HEK293 (cell line): ENCODE data around the gene RASA3.
A peak's percentile ranks its signal among the peaks of the same experiment; 100 is the strongest.

Experiments used
- CTCF ChIA-PET: fragments of 350-600 bp; formaldehyde crosslinking; extraction: SDS; loops from one replicate; lab custom pipeline; 2021; ENCODE audit warnings: antibody characterized with exemption; lab: Yijun Ruan, JAX
- POLR2A ChIA-PET: fragments of 300-600 bp; formaldehyde crosslinking; extraction: SDS; loops from one replicate; lab custom pipeline; 2020; ENCODE audit warnings: antibody characterized with exemption, inconsistent platforms; lab: Yijun Ruan, JAX
- H3K27ac ChIP-seq: fragments of 200-500 bp; sonication (Bioruptor generic); 2 replicates; pipeline ENCODE4 v1.5.1; 2014; ENCODE audit warnings: low read depth, low read length, control low read depth, inconsistent platforms; ENCODE audit errors: extremely low read depth
- H3K36me3 ChIP-seq, 2 experiments: fragments of 200-500 bp in 1 of 2; sonication (Bioruptor generic) in 1 of 2; 1 replicate in 1 of 2; 2 replicates in 1 of 2; pipeline ENCODE4 v1.5.1; 2014 to 2017; ENCODE audit warnings: inconsistent platforms in 2 of 2, low read length in 2 of 2; ENCODE audit not compliant: control insufficient read depth in 2 of 2, insufficient read depth in 1 of 2
- H3K4me1 ChIP-seq: fragments of 200-500 bp; sonication (Bioruptor generic); 2 replicates; pipeline ENCODE4 v1.5.1; 2014; ENCODE audit warnings: mild to moderate bottlenecking, low read length, inconsistent platforms; ENCODE audit not compliant: control insufficient read depth, insufficient read depth
- H3K4me3 ChIP-seq: 2 replicates; pipeline ENCODE4 v1.5.1; 2011; ENCODE audit warnings: low read depth, mild to moderate bottlenecking, control low read depth, low read length, moderate library complexity
- H3K9me3 ChIP-seq: fragments of 200-500 bp; sonication (Bioruptor generic); 2 replicates; pipeline ENCODE4 v1.5.1; 2014; ENCODE audit warnings: low read depth, low read length, inconsistent platforms; ENCODE audit not compliant: control insufficient read depth, insufficient read depth
- BCL11B ChIP-seq: fragments of 450-650 bp; formaldehyde crosslinking; IDR thresholded peaks from 2 replicates; pipeline ENCODE4 v1.5.1; 2016; ENCODE audit warnings: low read depth, missing biosample characterization, missing genetic modification characterization
- EGR2 ChIP-seq: fragments of 450-650 bp; formaldehyde crosslinking; IDR thresholded peaks from 2 replicates; pipeline ENCODE4 v1.5.1; 2016; ENCODE audit warnings: low read depth, missing biosample characterization, missing genetic modification characterization
- GFI1B ChIP-seq: fragments of 450-650 bp; formaldehyde crosslinking; IDR thresholded peaks from 2 replicates; pipeline ENCODE4 v1.5.1; 2016; ENCODE audit warnings: missing biosample characterization, missing genetic modification characterization
- GLIS1 ChIP-seq: fragments of 450-650 bp; formaldehyde crosslinking; IDR thresholded peaks from 2 replicates; pipeline ENCODE4 v1.5.1; 2016; ENCODE audit warnings: missing biosample characterization, missing genetic modification characterization
- GLIS2 ChIP-seq: fragments of 450-650 bp; formaldehyde crosslinking; IDR thresholded peaks from 2 replicates; pipeline ENCODE4 v1.5.1; 2016; ENCODE audit warnings: missing biosample characterization, missing genetic modification characterization
- KLF1 ChIP-seq: fragments of 450-650 bp; formaldehyde crosslinking; IDR thresholded peaks from 2 replicates; pipeline ENCODE4 v1.5.1; 2016; ENCODE audit warnings: missing biosample characterization, missing genetic modification characterization
- OSR2 ChIP-seq: fragments of 450-650 bp; formaldehyde crosslinking; IDR thresholded peaks from 2 replicates; pipeline ENCODE4 v1.5.1; 2016; ENCODE audit warnings: missing biosample characterization, missing genetic modification characterization
- SALL2 ChIP-seq: fragments of 450-650 bp; formaldehyde crosslinking; IDR thresholded peaks from 2 replicates; pipeline ENCODE4 v1.5.0; 2017; ENCODE audit warnings: missing biosample characterization, mild to moderate bottlenecking, missing genetic modification characterization, borderline replicate concordance
- SCRT1 ChIP-seq: fragments of 450-650 bp; formaldehyde crosslinking; IDR thresholded peaks from 2 replicates; pipeline ENCODE4 v1.5.1; 2016; ENCODE audit warnings: missing biosample characterization, missing genetic modification characterization, borderline replicate concordance
- ZBTB17 ChIP-seq: fragments of 450-650 bp; formaldehyde crosslinking; IDR thresholded peaks from 2 replicates; pipeline ENCODE4 v1.5.1; 2016; ENCODE audit warnings: missing biosample characterization, missing genetic modification characterization
- ZBTB8A ChIP-seq: fragments of 450-650 bp; formaldehyde crosslinking; IDR thresholded peaks from 2 replicates; pipeline ENCODE4 v1.5.1; 2016; ENCODE audit warnings: missing biosample characterization, missing genetic modification characterization
- ZFHX2 ChIP-seq: fragments of 450-650 bp; formaldehyde crosslinking; conservative IDR thresholded peaks from 2 replicates; pipeline ENCODE4 v1.5.1; 2016; ENCODE audit warnings: missing biosample characterization, missing genetic modification characterization
- ZFP3 ChIP-seq: fragments of 450-650 bp; formaldehyde crosslinking; IDR thresholded peaks from 2 replicates; pipeline ENCODE4 v1.5.1; 2016; ENCODE audit warnings: low read depth, missing biosample characterization, missing genetic modification characterization
- ZIC2 ChIP-seq: fragments of 450-650 bp; formaldehyde crosslinking; IDR thresholded peaks from 2 replicates; pipeline ENCODE4 v1.5.1; 2016; ENCODE audit warnings: missing biosample characterization, missing genetic modification characterization
- ZNF146 ChIP-seq: fragments of 450-650 bp; formaldehyde crosslinking; IDR thresholded peaks from 2 replicates; pipeline ENCODE4 v1.5.1; 2016; ENCODE audit warnings: missing biosample characterization, missing genetic modification characterization
- ZNF174 ChIP-seq: fragments of 450-650 bp; formaldehyde crosslinking; IDR thresholded peaks from 2 replicates; pipeline ENCODE4 v1.5.0; 2017; ENCODE audit warnings: missing biosample characterization, mild to moderate bottlenecking, missing genetic modification characterization
- ZNF223 ChIP-seq: fragments of 450-650 bp; formaldehyde crosslinking; IDR thresholded peaks from 2 replicates; pipeline ENCODE4 v1.5.1; 2016; ENCODE audit warnings: missing biosample characterization, missing genetic modification characterization
- ZNF266 ChIP-seq: fragments of 450-650 bp; formaldehyde crosslinking; IDR thresholded peaks from 2 replicates; pipeline ENCODE4 v1.5.1; 2016; ENCODE audit warnings: missing biosample characterization, missing genetic modification characterization, low read depth
- ZNF423 ChIP-seq: fragments of 450-650 bp; formaldehyde crosslinking; IDR thresholded peaks from 2 replicates; pipeline ENCODE4 v1.5.1; 2016; ENCODE audit warnings: missing biosample characterization, missing genetic modification characterization
- ZNF529 ChIP-seq: fragments of 450-650 bp; formaldehyde crosslinking; IDR thresholded peaks from 2 replicates; pipeline ENCODE4 v1.5.1; 2017; ENCODE audit warnings: missing genetic modification characterization, missing biosample characterization; ENCODE audit not compliant: insufficient replicate concordance
- ZNF621 ChIP-seq: fragments of 450-650 bp; formaldehyde crosslinking; IDR thresholded peaks from 2 replicates; pipeline ENCODE4 v1.5.1; 2017; ENCODE audit warnings: missing biosample characterization, missing genetic modification characterization
- ZSCAN23 ChIP-seq: fragments of 450-650 bp; formaldehyde crosslinking; IDR thresholded peaks from 2 replicates; pipeline ENCODE4 v1.5.1; 2016; ENCODE audit warnings: missing biosample characterization, missing genetic modification characterization
- ZXDB ChIP-seq: fragments of 450-650 bp; formaldehyde crosslinking; IDR thresholded peaks from 2 replicates; pipeline ENCODE4 v1.5.1; 2016; ENCODE audit warnings: missing biosample characterization, missing genetic modification characterization
- TF ChIP-seq, protein P1 (sequence below): fragments of 450-650 bp; formaldehyde crosslinking; IDR thresholded peaks from 2 replicates; pipeline ENCODE4 v1.5.1; 2016; ENCODE audit warnings: missing biosample characterization, missing genetic modification characterization
- TF ChIP-seq, protein P2 (sequence below): sonication (generic); formaldehyde crosslinking; IDR thresholded peaks from 2 replicates; pipeline ENCODE4 v1.8.1; 2022; ENCODE audit warnings: mild to moderate bottlenecking, moderate library complexity, missing genetic modification reagents
- TF ChIP-seq, protein P3 (sequence below): fragments of 450-650 bp; formaldehyde crosslinking; IDR thresholded peaks from 2 replicates; pipeline ENCODE4 v1.5.1; 2017; ENCODE audit warnings: missing biosample characterization, missing genetic modification characterization
- TF ChIP-seq, protein P4 (sequence below): fragments of 450-650 bp; formaldehyde crosslinking; IDR thresholded peaks from 2 replicates; pipeline ENCODE4 v1.5.1; 2016; ENCODE audit warnings: missing biosample characterization, missing genetic modification characterization

RASA3 gene

GRCh38 chr13:114078461-114079451 lies 53.7 kb downstream of the RASA3 start:
- Histone ChIP-seq H3K9me3 (no peaks in the 10 kb centered on the region), H3K27ac (no peak overlapping the region), H3K4me3 (no peak overlapping the region), H3K4me1 (no peaks in the 10 kb centered on the region)
- TF ChIP-seq ZNF146 (no peak), EGR2 (0 out of 2 replicates have a peak, but pooled peaks have one; percentile 17), SALL2 (tag by site-specific recombination) (no peak), ZNF621 (tag by site-specific recombination) (no peak), OSR2 (tag by site-specific recombination) (peak; percentile 56; the same call in 1 of the 2 replicates), ZSCAN23 (no peak), ZNF174 (tag by site-specific recombination) (no peak), SCRT1 (tag by site-specific recombination) (no peak), ZFHX2 (tag by site-specific recombination) (peak; percentile 61), ZBTB8A (tag by site-specific recombination) (peak; percentile 15; the same call in 1 of the 2 replicates), GFI1B (tag by site-specific recombination) (no peak), ZBTB17 (tag by site-specific recombination) (no peak), ZFP3 (no peak), ZNF529 (tag by site-specific recombination) (no peak), ZNF223 (tag by site-specific recombination) (no peak), ZNF266 (tag by site-specific recombination) (no peak), ZXDB (tag by site-specific recombination) (no peak), GLIS1 (peak; percentile 80), BCL11B (tag by site-specific recombination) (no peak), GLIS2 (tag by site-specific recombination) (peak; percentile 64), KLF1 (tag by site-specific recombination) (peak; percentile 95), ZIC2 (tag by site-specific recombination) (peak; percentile 56), ZNF423 (tag by site-specific recombination) (peak; percentile 54; the same call in 1 of the 2 replicates)
- TF ChIP-seq, protein P1, sequence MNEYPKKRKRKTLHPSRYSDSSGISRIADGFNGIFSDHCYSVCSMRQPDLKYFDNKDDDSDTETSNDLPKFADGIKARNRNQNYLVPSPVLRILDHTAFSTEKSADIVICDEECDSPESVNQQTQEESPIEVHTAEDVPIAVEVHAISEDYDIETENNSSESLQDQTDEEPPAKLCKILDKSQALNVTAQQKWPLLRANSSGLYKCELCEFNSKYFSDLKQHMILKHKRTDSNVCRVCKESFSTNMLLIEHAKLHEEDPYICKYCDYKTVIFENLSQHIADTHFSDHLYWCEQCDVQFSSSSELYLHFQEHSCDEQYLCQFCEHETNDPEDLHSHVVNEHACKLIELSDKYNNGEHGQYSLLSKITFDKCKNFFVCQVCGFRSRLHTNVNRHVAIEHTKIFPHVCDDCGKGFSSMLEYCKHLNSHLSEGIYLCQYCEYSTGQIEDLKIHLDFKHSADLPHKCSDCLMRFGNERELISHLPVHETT (tag by site-specific recombination) = no peak
- TF ChIP-seq, protein P2, sequence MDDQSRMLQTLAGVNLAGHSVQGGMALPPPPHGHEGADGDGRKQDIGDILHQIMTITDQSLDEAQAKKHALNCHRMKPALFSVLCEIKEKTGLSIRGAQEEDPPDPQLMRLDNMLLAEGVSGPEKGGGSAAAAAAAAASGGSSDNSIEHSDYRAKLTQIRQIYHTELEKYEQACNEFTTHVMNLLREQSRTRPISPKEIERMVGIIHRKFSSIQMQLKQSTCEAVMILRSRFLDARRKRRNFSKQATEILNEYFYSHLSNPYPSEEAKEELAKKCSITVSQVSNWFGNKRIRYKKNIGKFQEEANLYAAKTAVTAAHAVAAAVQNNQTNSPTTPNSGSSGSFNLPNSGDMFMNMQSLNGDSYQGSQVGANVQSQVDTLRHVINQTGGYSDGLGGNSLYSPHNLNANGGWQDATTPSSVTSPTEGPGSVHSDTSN (CRISPR knock-in tag) = no peak
- TF ChIP-seq, protein P3, sequence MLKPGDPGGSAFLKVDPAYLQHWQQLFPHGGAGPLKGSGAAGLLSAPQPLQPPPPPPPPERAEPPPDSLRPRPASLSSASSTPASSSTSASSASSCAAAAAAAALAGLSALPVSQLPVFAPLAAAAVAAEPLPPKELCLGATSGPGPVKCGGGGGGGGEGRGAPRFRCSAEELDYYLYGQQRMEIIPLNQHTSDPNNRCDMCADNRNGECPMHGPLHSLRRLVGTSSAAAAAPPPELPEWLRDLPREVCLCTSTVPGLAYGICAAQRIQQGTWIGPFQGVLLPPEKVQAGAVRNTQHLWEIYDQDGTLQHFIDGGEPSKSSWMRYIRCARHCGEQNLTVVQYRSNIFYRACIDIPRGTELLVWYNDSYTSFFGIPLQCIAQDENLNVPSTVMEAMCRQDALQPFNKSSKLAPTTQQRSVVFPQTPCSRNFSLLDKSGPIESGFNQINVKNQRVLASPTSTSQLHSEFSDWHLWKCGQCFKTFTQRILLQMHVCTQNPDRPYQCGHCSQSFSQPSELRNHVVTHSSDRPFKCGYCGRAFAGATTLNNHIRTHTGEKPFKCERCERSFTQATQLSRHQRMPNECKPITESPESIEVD = peak; percentile 58; the same call in 1 of the 2 replicates
- TF ChIP-seq, protein P4, sequence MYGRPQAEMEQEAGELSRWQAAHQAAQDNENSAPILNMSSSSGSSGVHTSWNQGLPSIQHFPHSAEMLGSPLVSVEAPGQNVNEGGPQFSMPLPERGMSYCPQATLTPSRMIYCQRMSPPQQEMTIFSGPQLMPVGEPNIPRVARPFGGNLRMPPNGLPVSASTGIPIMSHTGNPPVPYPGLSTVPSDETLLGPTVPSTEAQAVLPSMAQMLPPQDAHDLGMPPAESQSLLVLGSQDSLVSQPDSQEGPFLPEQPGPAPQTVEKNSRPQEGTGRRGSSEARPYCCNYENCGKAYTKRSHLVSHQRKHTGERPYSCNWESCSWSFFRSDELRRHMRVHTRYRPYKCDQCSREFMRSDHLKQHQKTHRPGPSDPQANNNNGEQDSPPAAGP (tag by site-specific recombination) = peak; percentile 86
- TF ChIP-seq, all 188 proteins: peak for 11
- POLR2A ChIA-PET = no interaction called here
- CTCF ChIA-PET = no interaction called here
- H3K36me3 ChIP-seq = no peaks in the 10 kb centered on the region
